ENCODE measurements around the gene ADAT2. TPM values are rescaled to one million over a fixed set of nuclear protein-coding genes. Genes with fewer than 3 reads are reported as not detected.
A peak's percentile ranks its signal among the peaks of the same experiment; 100 is the strongest.

The ADAT2 gene
- total RNA-seq, 3 donors from 2014 or later: 5.6 to 13.8 (median 9.0) TPM

DNA sequence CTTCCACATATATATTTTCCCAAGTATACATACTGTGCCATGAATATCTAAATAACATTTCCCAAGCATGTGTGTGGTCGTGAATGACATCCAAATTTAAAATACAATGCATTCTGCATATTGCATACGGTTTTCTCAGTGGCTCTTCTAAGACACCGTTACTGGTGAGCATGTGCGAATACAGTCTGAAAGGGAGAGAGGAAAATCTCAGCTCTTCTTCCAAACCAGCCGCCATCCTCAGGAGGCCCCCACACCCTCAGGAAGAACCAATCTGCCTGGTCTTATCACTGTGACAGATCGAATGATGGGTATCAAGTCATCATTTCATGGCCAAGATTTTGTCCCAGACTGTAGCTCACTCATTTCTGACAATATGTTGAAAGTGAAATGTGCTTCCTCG, 50.7 kb downstream of the ADAT2 start:
- TF ChIP-seq, protein P1, sequence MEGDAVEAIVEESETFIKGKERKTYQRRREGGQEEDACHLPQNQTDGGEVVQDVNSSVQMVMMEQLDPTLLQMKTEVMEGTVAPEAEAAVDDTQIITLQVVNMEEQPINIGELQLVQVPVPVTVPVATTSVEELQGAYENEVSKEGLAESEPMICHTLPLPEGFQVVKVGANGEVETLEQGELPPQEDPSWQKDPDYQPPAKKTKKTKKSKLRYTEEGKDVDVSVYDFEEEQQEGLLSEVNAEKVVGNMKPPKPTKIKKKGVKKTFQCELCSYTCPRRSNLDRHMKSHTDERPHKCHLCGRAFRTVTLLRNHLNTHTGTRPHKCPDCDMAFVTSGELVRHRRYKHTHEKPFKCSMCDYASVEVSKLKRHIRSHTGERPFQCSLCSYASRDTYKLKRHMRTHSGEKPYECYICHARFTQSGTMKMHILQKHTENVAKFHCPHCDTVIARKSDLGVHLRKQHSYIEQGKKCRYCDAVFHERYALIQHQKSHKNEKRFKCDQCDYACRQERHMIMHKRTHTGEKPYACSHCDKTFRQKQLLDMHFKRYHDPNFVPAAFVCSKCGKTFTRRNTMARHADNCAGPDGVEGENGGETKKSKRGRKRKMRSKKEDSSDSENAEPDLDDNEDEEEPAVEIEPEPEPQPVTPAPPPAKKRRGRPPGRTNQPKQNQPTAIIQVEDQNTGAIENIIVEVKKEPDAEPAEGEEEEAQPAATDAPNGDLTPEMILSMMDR (IDR thresholded peaks at IDR 0.05): no peak
- H3K4me1 ChIP-seq (ENCODE audit: low read depth): peaks cover 7% of the 10 kb centered on the region
- no peak for DNase-seq
- H3K9me3 ChIP-seq: no peaks in the 10 kb centered on the region
- H3K4me3 ChIP-seq: no peak overlapping the region
- no peaks in the 10 kb centered on the region for H3K36me3 ChIP-seq (ENCODE audit: low read depth)
- no peak for ATAC-seq
- intact Hi-C loops (cut with DNase I, micrococcal nuclease): no loop called here

DNA sequence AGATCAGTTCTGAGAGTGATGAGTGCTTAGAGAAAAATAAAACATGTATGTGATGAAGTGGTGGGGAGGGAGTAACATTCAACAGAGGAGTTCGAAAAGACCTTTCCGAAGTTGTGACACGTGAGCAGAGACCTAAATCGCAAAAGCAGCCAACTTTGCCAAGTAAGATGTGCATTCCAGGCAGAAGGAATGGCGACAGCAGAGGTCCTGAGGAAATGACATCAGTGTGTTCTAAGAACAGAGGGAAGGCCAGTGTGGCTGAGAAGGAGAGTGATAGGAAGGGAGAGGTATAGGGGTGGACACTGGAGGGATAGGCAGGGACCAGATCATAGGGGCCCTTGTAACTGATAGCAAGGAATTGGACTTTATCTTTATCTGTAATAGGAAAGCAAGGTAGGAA, 51.3 kb downstream of the ADAT2 start:
- Histone ChIP-seq H3K4me1 (ENCODE audit: low read depth) (peaks cover 7% of the 10 kb centered on the region), H3K9me3 (no peaks in the 10 kb centered on the region), H3K36me3 (ENCODE audit: low read depth) (no peaks in the 10 kb centered on the region), H3K4me3 (no peak overlapping the region)
- TF ChIP-seq, protein P1 (IDR thresholded peaks at IDR 0.05): no peak
- intact Hi-C loops (cut with DNase I, micrococcal nuclease): no loop called here
- DNase-seq (no peak), ATAC-seq (no peak)

DNA sequence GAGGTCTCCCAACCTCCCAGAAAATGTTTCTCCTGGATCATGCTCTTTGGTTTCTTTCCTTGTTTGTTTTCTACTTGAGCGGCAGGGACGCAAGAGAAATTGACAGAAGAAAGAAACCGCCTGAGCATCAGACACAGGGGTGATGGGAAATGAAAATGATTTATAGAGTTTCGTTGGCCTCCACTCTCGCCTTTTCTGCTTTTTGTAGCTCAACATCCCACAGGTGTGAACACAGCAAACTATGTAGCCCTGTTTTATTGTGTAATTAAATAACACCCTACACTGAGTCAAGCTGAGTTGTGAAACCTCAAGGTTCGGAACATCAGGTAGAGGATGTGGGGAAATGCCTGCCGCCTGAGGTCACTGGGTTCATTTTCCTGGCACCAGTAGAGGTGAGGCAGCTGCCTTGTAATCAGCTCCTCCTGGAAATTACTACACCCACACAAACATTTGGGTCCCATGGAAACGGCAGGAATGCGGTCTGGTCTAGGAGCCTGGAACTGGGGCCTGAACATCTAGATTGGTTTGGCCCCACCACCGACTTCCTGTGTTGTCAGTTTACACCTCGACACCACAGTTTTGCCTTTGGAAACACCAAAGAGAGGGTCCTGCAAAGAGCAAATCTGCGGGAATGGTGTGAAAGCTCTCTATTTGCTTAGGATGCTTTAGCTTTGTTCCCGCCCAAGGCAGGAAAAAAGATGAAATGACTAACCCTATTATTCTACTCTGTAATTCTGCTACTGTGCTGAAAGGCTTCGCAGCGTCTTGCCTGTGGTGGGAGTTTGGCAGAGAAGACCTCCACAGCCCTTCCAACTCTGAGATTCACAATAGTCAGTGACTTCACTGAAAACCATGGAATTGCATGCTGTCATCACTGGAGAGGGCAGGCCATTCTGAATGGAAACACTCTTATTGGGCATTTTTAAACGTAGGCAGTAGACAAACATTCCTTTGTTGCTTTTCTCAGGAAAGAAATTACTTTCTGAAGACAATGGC, 53.0 kb downstream of the ADAT2 start:
- TF ChIP-seq, protein P1 (IDR thresholded peaks at IDR 0.05): no peak
- no peak overlapping the region for H3K4me3 ChIP-seq
- peak; percentile 95 for ATAC-seq
- no peaks in the 10 kb centered on the region for H3K9me3 ChIP-seq
- peak; percentile 45 to 74 (median 49) for DNase-seq
- H3K4me1 ChIP-seq (ENCODE audit: low read depth): peaks cover 7% of the 10 kb centered on the region
- H3K36me3 ChIP-seq (ENCODE audit: low read depth): no peaks in the 10 kb centered on the region
- intact Hi-C loops (cut with DNase I, micrococcal nuclease): no loop called here

DNA sequence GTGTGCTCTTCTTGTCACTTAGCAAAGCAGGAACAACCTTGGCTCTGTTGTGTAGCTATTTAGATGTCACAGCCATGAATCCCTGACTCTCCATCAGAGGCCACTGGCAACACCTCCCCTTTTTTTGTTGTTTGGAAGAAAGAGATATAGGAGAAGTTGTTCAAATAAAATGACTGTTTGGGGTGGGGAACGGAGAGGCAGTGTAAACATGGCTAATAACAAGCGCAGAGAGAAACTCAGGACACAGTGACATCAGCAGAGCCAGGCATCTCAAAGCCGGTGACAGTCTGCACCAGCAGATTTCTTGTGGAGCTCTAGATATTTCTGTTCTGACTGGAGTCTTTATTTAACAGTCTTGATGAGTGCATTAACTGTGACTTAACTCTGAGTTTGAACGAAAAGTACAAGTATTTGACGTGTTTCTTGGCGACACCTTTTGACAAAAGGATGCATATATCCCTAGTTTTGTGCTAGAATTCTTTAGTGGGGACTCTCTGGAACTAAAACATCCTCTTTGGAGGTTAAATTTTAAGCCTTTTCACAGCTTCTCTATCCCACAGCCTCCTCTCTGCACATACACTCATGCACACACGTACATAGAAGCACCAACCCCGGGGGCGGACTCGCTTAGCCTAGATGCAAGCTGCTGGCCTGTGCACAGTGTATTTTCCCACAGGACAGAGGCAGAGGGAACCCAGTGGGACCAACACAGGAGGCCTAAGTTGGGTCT, 53.8 kb downstream of the ADAT2 start:
- Histone ChIP-seq H3K4me3 (no peak overlapping the region), H3K36me3 (ENCODE audit: low read depth) (no peaks in the 10 kb centered on the region), H3K4me1 (ENCODE audit: low read depth) (peaks cover 7% of the 10 kb centered on the region), H3K9me3 (no peaks in the 10 kb centered on the region)
- no peak for DNase-seq
- ATAC-seq: peak; percentile 27
- intact Hi-C loops (cut with DNase I, micrococcal nuclease): no loop called here
- TF ChIP-seq, protein P1 (IDR thresholded peaks at IDR 0.05): no peak

DNA sequence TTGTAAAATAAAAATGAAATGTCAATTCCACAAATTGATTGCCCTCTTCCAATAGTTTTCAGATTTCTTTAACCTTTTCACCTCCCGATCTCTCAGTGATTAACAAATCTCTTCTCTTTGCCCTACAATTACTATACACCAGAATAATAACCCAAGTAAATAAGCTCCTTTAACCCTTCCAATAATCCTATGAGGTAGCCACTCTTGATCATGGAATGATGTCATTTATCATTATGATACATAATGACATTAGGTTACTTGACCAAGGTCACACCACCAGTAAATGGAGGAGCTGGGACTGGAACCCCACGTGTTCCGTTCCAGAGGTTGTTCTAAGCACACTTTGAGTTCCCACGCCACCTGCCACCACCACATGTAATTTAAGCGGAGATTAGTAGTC, 54.8 kb downstream of the ADAT2 start:
- Histone ChIP-seq H3K36me3 (ENCODE audit: low read depth) (no peaks in the 10 kb centered on the region), H3K4me3 (no peak overlapping the region), H3K9me3 (no peaks in the 10 kb centered on the region), H3K4me1 (ENCODE audit: low read depth) (peaks cover 3% of the 10 kb centered on the region)
- TF ChIP-seq, protein P1 (IDR thresholded peaks at IDR 0.05): no peak
- intact Hi-C loops (cut with DNase I, micrococcal nuclease): no loop called here
- ATAC-seq (no peak), DNase-seq (no peak)

All from mucosa of descending colon (tissue), 3 donors.